Stimulated activated CD4-positive, alpha-beta T cell treated with anti-CD3 and anti-CD28 coated beads, Interleukin-1b, Interleukin-23, amount 100 ng/mL, for 4 hours (primary cell): ENCODE results near the gene ESYT2.
"Not testable (repeated sequence)": the region's sequence is repeated elsewhere in the genome, so short reads cannot be mapped to it uniquely, and the experiment has no call there.

Experiments
- DNase-seq, 2 donors: peaks; one replicate each; pipeline ENCODE4 v3.0.0-alpha.2; 2020; ENCODE audit warnings: low read depth in 2 of 2

The ESYT2 gene

GRCh38 chr7:158697597-158697996 is 131.7 kb downstream of the ESYT2 start:
- not testable (repeated sequence) for DNase-seq

- DNase-seq = peak in 1 of 2 donors; percentile 40
Measured at GRCh38 chr7:158695726-158696452, 133.4 kb downstream of the ESYT2 start.

- no peak for DNase-seq
Measured at GRCh38 chr7:158695056-158695455, 134.3 kb downstream of the ESYT2 start.

- no peak for DNase-seq
Measured at GRCh38 chr7:158694650-158695049, 134.7 kb downstream of the ESYT2 start.

- no peak for DNase-seq
Measured at GRCh38 chr7:158689488-158689887, 139.8 kb downstream of the ESYT2 start.

- no peak for DNase-seq
Measured at GRCh38 chr7:158687406-158687805, 141.9 kb downstream of the ESYT2 start.

GRCh38 chr7:158685693-158686092 is 143.6 kb downstream of the ESYT2 start:
- DNase-seq = no peak

- no peak for DNase-seq
Measured at GRCh38 chr7:158684329-158684728, 145.0 kb downstream of the ESYT2 start.

GRCh38 chr7:158683541-158683940 is 145.8 kb downstream of the ESYT2 start:
- DNase-seq = no peak

GRCh38 chr7:158682456-158682855 is 146.9 kb downstream of the ESYT2 start:
- DNase-seq = no peak
